Lower leg skin (tissue), 4 donors: ENCODE measurements around the gene GPR148. TPM values are rescaled to one million over a fixed set of nuclear protein-coding genes. Genes with fewer than 3 reads are reported as not detected.

Experiments
- DNase-seq, 2 donors: peaks; one replicate each; pipeline ENCODE4 v3.0.0-alpha.2; 2019; ENCODE audit warnings: low spot score in 2 of 2
- H3K4me3 ChIP-seq: fragments of 200-600 bp; sonication (generic); 2 replicates; pipeline ENCODE4 v1.5.1; 2017; ENCODE audit warnings: mild to moderate bottlenecking, low read depth; ENCODE audit not compliant: poor library complexity, severe bottlenecking
- POLR2A ChIP-seq, 2 donors: fragments of 450-650 bp; IDR thresholded peaks; one replicate each; pipeline ENCODE4 v1.6.1; 2016 to 2017; ENCODE audit warnings: antibody characterized with exemption in 2 of 2, mild to moderate bottlenecking in 1 of 2, moderate library complexity in 1 of 2
- WGBS, 2 donors: methylation state at CpG; one replicate each; pipeline ENCODE4 v1.1.5; 2018; 5-methylcytosine and 5-hydroxymethylcytosine counted together
- intact Hi-C: fragments of 100-400 bp; cut with DNase I; formaldehyde crosslinking; loops from one replicate; pipeline ENCODE4 v1.15.0; 2023; ENCODE audit warnings: low total_unique reads
- total RNA-seq, 4 donors: library from RNA; depleted of rRNA; stranded (reverse); fragments of >200 nt; gene quantifications; one replicate each; pipeline ENCODE4 v1.1.0, GENCODE V29; 2016
- TF ChIP-seq, protein P1 (sequence below), 3 donors: fragments of 450-650 bp; IDR thresholded peaks; one replicate each; pipeline ENCODE4 v1.5.1; 2016; ENCODE audit warnings: antibody characterized with exemption in 3 of 3, mild to moderate bottlenecking in 3 of 3, moderate library complexity in 2 of 3

GPR148 gene
- total RNA-seq, 4 donors from 2014 or later, result not detected

DNA sequence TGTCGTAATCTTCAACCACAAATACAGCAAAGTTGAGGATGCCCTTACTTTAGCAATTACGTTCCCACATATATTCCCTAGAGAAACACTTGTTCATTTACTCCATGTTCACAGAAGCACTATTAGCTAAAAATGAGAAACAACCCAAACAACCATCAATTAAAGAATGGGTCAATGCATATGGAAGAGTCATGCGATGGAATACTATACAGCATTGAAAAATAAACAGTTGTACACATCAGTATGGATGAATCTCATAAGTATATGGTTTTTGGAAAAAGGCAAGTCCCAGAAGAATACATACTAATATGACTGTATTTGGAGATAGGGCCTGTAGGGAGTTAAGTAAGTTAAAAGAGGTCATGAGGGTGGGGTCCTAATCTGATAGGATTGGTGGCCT is 6.3 kb downstream of the GPR148 start:
- intact Hi-C loops, result no loop called here
- 96 to 97% methylated on average over 3 of the region's 3 CpGs for WGBS, 2 donors
- TF ChIP-seq, protein P1, sequence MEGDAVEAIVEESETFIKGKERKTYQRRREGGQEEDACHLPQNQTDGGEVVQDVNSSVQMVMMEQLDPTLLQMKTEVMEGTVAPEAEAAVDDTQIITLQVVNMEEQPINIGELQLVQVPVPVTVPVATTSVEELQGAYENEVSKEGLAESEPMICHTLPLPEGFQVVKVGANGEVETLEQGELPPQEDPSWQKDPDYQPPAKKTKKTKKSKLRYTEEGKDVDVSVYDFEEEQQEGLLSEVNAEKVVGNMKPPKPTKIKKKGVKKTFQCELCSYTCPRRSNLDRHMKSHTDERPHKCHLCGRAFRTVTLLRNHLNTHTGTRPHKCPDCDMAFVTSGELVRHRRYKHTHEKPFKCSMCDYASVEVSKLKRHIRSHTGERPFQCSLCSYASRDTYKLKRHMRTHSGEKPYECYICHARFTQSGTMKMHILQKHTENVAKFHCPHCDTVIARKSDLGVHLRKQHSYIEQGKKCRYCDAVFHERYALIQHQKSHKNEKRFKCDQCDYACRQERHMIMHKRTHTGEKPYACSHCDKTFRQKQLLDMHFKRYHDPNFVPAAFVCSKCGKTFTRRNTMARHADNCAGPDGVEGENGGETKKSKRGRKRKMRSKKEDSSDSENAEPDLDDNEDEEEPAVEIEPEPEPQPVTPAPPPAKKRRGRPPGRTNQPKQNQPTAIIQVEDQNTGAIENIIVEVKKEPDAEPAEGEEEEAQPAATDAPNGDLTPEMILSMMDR (IDR thresholded peaks at IDR 0.05), result no peak
- no peak for TF ChIP-seq POLR2A (IDR thresholded peaks at IDR 0.05)
- H3K4me3 ChIP-seq, result no peak overlapping the region
- no peak for DNase-seq

DNA sequence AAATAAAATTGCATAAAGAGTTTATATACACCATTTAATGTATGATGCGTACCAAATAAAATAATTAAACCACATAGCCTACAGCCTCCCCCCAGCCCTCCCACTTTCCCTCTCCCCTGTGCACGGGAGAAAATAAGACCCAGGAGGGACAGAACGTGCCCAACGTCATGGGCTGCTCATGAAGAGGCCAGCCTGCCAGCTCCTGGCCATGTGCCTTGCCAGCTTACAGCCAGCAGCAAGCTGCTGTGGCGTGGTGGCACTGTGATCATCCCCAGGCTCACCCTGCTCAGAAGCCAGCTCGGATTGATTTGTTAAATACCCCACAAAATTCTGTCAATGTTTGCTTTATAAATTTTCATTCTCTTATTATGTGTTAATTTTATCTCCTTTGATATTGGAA is 7.6 kb downstream of the GPR148 start:
- no peak for DNase-seq
- 70 to 80% methylated on average over 6 of the region's 6 CpGs for WGBS, 2 donors
- no peak overlapping the region for H3K4me3 ChIP-seq
- intact Hi-C loops, result no loop called here
- TF ChIP-seq, protein P1 (IDR thresholded peaks at IDR 0.05), result no peak
- TF ChIP-seq POLR2A (IDR thresholded peaks at IDR 0.05), result no peak

DNA sequence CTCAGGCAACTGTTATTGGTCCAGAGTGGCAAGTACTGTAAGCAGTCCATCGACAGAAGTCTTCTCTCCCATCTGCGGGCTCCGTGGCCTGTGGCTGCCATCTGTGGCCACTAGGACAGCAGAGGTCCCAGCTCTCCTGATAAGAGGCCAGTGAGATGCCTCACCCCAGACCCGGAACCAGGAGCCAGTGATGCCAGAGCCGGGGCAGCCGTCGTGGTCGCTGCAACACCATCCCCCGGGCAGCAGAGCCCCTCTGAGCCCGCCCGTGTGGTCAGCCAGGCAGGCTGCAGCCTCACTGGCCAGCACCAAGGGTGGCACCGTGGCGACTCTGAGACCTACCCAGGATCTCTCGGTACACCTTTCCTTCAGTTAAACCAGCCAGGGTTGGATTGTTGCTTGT is 8.7 kb downstream of the GPR148 start:
- no peak for DNase-seq
- TF ChIP-seq, protein P1 (IDR thresholded peaks at IDR 0.05), result no peak
- no peak for TF ChIP-seq POLR2A (IDR thresholded peaks at IDR 0.05)
- intact Hi-C loops, result no loop called here
- WGBS, 2 donors, result 91 to 93% methylated on average over 14 of the region's 14 CpGs
- H3K4me3 ChIP-seq, result no peak overlapping the region

- TF ChIP-seq, protein P1 (IDR thresholded peaks at IDR 0.05), result no peak
- no peak for TF ChIP-seq POLR2A (IDR thresholded peaks at IDR 0.05)
- intact Hi-C loops, result no loop called here
- WGBS, 2 donors, result 66 to 75% methylated on average over 12 of the region's 12 CpGs
- H3K4me3 ChIP-seq, result no peak overlapping the region
- no peak for DNase-seq
These were observed 11.8 kb downstream of the GPR148 start for GRCh38 chr2:130740671-130741070.

DNA sequence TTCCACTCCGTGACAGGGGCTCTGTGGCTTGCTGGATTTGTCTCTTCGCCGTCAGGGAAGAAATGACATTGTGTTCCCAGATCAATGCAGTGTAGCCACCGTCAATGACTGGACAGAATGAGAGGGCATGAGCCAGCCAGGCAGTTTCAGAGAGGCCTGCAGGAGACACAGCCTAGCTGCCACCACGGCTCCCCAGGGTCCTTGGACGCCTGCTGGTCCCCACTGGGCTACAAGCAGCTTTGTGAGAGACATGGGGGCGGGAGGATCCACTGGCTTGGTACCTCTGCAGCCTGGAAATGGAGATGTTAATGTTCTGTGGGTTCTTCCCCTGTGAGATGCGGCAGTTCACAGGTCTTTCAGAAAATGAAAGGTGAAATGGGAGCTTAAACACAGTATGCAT is 14.4 kb downstream of the GPR148 start:
- 79 to 81% methylated on average over 6 to 8 of the region's 8 CpGs for WGBS, 2 donors
- intact Hi-C loops, result no loop called here
- no peak overlapping the region for H3K4me3 ChIP-seq
- no peak for DNase-seq
- TF ChIP-seq, protein P1 (IDR thresholded peaks at IDR 0.05), result no peak
- TF ChIP-seq POLR2A (IDR thresholded peaks at IDR 0.05), result no peak
